SK-N-MC (cell line): Measurements from ENCODE around the gene TSPAN19.

Source experiments
- EZH2 ChIP-seq: fragments of 200-600 bp; sonication (generic); IDR thresholded peaks from one replicate; pipeline ENCODE4 v1.6.1; 2017; ENCODE audit warnings: antibody characterized with exemption
- FOXP2 ChIP-seq: optimal IDR thresholded peaks from 2 replicates; pipeline ENCODE3; 2011; ENCODE audit warnings: mild to moderate bottlenecking, moderate library complexity; ENCODE audit not compliant: insufficient read depth; ENCODE audit errors: extremely low read length, control extremely low read depth
- POLR2AphosphoS5 ChIP-seq: IDR thresholded peaks from 2 replicates; pipeline ENCODE4 v1.6.1; 2012; ENCODE audit warnings: mild to moderate bottlenecking, low read depth, low read length, borderline replicate concordance

DNA sequence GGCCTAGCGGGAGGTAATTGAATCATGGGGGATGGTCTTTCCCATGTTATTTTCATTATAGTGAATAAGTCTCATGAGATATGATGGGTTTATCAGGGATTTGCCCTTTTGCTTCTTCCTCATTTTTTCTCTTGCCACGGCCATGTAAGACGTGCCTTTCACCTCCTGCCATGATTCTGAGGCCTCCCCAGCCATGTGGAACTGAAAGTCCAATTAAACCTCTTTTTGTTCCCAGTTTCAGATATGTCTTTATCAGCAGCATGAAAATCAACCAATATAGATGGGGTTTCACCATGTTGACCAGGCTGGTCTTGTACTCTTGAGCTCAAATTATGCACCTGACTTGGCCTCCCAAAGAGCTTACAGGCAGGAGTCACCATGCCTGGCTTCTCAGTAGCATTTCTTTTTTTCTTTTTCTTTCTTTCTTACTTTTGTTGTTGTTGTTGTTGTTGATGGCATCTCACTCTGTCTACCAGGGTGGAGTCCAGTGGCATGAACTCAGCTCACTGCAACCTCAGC, 33.2 kb downstream of the TSPAN19 start:
- no peak for TF ChIP-seq EZH2
- no peak for TF ChIP-seq POLR2AphosphoS5
- no peak for TF ChIP-seq FOXP2
